Measurements from ENCODE around the gene OSBP2.

The OSBP2 gene

GRCh38 chr22:30910358-30910757, 215.7 kb downstream of the OSBP2 start:
- DNase-seq: no peak

- DNase-seq: no peak
Observed at GRCh38 chr22:30918761-30919160, 224.1 kb downstream of the OSBP2 start.

DNA sequence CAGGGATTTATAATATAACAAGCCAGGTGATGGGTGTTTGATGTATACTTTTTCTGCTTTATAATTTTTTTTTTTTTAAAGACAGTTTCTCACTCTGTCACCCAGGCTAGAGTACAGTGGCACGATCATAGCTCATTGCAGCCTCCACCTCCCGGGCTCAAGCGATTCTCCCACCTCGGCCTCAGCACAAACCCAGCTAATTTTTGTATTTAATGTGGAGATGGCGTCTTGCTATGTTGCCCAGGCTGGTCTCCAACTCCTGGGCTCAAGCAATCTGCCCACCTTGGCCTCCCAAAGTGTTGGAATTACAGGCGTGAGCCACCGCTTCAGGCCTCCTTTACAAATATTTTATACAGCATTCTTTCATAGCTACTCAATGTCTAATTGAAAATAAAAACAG, 225.3 kb downstream of the OSBP2 start:
- DNase-seq: no peak

- DNase-seq: peak; percentile 63
Observed at GRCh38 chr22:30920407-30920806, 225.7 kb downstream of the OSBP2 start.

DNA sequence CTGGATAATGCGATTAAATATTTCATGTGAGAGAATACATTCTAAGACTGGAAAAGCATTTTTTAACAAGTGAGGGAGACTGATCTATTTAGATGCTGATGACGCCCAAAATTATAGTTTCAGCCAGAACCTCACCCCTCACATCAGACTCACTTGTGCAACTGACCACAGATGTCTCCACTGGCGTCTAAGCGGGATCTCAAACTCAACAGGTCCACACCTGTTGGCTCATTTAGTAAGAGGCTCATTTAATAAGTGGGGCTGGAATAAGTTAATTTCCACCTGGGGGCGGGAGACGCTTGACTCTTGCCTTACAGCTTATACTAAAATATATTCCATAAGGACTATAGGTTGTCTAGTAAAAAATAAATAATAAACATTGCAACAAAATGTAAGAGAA, 226.4 kb downstream of the OSBP2 start:
- no peak for DNase-seq

GRCh38 chr22:30922151-30922611, 227.5 kb downstream of the OSBP2 start:
- peak; percentile 53 for DNase-seq

DNA sequence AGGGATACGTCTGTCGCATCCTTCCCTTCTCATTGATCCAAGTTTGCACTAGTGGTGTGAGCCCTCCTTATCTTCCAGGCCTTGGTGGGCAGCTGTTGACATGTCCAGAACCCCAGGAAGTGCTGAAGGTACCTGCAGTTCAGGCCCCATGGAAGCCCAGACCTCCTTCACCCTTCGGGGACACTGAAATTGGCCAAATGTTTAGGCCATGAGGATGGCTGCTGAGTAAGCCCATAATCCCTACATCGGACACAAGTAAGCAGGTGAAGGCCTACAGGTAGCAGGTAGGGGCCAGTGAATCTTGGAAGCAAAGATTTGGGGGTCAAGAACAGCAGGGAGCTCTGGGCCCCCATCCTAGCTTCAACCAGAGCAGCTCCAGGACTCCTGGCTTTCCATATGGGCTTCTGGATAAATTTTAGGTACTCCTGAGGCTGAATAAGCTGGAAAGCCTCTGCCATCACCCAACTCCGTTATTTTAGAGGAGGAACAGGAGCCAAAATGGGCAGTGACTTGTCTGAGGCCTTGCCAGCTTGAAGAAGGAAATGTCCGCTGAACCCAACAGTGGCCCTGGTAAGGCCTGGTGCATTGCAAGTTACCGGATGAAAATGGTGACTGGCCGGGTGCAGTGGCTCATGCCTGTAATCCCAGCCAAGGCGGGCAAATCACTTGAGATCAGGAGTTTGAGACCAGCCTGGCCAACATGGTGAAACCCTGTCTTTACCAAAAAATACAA, 228.7 kb downstream of the OSBP2 start:
- DNase-seq: no peak

- no peak for DNase-seq
Observed at GRCh38 chr22:30925667-30926066, 231.0 kb downstream of the OSBP2 start.

- DNase-seq: no peak
Observed at GRCh38 chr22:30926706-30927105, 232.0 kb downstream of the OSBP2 start.

DNA sequence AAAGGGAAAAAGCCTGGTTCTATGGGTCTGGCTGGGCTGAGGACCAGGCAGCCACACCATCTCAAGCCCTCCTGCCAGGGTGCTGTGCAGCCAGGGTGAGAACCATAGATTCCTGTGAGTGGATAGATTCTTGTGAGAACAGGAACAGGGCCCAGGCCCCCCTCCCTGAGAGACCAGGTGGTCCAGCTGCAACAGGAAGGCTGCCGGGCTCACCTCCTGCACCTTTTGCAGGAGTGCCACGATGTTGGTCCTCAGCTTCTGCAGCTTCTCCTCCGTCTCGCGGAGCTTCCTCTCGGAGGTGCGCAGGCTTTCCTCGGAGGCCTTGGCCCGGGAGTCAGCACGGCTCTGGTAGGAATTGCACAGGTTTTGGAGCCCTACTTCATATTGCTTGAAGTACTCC, 233.1 kb downstream of the OSBP2 start:
- no peak for DNase-seq

DNA sequence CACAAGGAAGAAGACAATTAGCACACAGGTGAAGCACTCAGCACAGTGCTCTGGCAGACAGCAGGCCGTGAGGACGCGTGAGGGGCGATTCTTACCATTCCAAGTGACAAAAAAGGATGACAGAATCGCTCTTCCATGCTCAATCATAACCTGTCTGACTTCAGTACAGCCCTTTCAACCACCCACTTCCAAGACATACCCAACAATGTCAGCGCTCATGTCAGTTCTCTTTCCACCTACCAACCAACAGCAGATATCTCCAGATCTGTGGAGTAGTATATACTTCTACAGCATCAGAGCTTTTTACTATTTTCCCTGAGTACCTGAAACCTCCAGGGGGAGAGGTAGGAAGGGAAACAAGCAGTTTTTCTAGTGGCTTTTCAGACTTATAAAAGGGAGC, 233.7 kb downstream of the OSBP2 start:
- DNase-seq: no peak

- no peak for DNase-seq
Observed at GRCh38 chr22:30930228-30930627, 235.6 kb downstream of the OSBP2 start.

GRCh38 chr22:30931541-30932300, 237.0 kb downstream of the OSBP2 start:
- DNase-seq: no peak

GRCh38 chr22:30932661-30933060, 238.0 kb downstream of the OSBP2 start:
- DNase-seq: no peak

DNA sequence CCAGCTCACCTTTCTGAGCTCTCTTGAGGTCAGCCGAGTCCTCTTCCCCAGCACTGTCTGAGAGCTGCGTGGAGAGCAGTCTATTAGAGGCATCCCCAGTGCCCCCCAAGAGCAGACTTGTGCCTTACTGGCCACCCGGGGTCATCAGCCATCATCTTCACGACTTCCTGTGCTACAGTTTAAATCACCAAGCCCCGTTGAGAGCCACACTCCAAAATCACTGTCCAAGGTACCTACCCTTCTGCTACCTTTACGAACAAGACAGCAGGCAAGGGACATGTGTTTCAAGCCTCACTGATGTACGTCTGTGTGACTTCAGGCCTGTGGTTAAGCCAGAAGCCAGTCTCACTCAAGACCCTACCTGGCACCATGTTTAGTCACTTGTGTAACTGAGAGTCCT, 238.8 kb downstream of the OSBP2 start:
- no peak for DNase-seq

- DNase-seq: no peak
Observed at GRCh38 chr22:30934053-30934452, 239.4 kb downstream of the OSBP2 start.

- no peak for DNase-seq
Observed at GRCh38 chr22:30940685-30941362, 246.2 kb downstream of the OSBP2 start.

- no peak for DNase-seq
Observed at GRCh38 chr22:30941363-30941740, 246.7 kb downstream of the OSBP2 start.

- no peak for DNase-seq
Observed at GRCh38 chr22:30943368-30943767, 248.7 kb downstream of the OSBP2 start.

DNA sequence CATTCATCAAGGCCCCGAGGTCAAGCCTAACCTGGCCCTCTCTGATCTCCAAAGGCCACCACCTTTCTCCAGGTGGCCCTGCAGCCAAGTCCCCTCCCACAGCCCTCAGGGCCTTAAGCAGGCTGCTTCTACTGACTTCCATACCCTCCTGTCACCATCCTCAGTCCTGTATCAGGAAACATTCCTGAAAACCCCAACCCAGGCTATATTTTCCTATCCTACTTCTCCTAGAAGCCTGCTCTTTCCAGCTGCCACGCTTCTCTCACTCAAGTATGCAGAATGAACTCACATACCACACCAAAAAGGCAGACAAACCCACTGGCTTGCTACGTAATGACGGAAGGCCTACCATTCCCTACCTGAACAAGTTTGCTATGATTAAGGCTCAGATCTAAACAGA, 250.3 kb downstream of the OSBP2 start:
- DNase-seq: no peak

- DNase-seq: no peak
Observed at GRCh38 chr22:30945653-30946052, 251.0 kb downstream of the OSBP2 start.

DNA sequence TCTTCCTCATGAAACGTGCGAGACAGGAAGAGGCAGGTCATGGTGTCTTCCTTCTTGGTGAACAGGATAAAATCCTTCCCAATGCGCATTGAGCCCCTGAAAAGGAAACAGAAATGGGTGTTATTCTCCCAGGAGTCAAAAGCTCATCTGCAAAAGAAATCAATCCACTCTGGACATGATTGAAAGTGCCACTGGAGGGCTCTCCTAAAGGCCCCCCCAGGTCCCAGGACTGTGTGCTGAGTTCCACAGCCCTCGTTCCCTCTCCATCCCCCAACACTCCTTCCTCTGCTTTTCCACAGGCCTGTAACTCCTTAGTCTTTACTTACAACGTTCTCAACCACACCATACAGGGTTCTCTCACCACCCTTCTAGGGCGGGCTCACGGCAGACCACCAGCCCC, 251.7 kb downstream of the OSBP2 start:
- no peak for DNase-seq

DNA sequence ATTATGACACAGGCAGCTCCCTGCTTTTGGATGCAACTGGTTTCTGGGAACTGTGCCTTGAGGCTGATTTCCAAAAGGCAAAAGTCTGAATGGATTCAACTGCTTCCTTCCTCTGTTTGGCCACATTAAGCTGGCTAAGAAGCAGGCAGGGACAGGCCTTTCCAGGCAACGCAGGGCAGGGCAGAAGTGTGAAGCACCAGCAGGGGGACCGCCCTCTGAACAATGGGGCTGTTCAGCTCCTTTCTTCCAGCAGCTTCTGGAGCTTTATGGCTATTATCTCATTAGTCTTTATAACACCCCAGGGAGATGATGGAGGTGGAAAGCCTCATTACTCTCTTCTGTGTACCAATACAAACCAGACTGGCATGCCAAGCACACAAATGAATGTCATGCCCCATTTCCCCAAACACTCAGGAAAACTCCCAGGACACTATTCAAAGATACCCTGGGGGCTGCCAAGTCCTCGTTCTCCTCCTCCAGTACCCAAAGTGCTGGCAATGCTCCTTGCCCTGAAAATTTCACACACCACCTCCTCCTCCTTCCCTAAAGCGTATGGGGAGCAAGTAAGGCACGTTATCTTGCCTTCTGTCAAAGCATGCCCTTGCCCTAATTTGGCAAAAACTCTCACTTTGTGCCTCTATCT, 252.6 kb downstream of the OSBP2 start:
- no peak for DNase-seq

All from fibroblast of upper back skin (primary cell).